ENCODE measurements around the gene CHKA. TPM values are rescaled to one million over a fixed set of nuclear protein-coding genes. Genes with fewer than 3 reads are reported as not detected.

The CHKA gene
- total and polyA plus RNA-seq, 9 of the 15 experiments (the other 6 are each of a cell fraction or from before 2014, with no cell fraction given): 3.6 to 37.0 (median 30.2) TPM

GRCh38 chr11:68011051-68011943, 109.9 kb downstream of the CHKA start (continued):
- TF ChIP-seq ZNF592 (IDR thresholded peaks at IDR 0.05) (peak; percentile 96), HMGN3 (IDR thresholded peaks at IDR 0.05; ENCODE audit: borderline replicate concordance, extremely low read depth, insufficient read length, low read depth, low read length) (no peak), BMI1 (IDR thresholded peaks at IDR 0.05; ENCODE audit: low read length) (no peak), CTCF (IDR thresholded peaks at IDR 0.05 in 2 of 3, conservative IDR thresholded peaks at IDR 0.05 in 1 of 3; ENCODE audit: insufficient read depth in 2 of 3, low read depth in 1 of 3, low read length in 3 of 3) (no peak), HDAC8 (tag; IDR thresholded peaks at IDR 0.05) (peak; percentile 84), CEBPG (CRISPR knock-in tag; IDR thresholded peaks at IDR 0.05) (no peak), CEBPG (tag; conservative IDR thresholded peaks at IDR 0.05 in 1 of 2, IDR thresholded peaks at IDR 0.05 in 1 of 2) (no peak), SMAD3 (CRISPR knock-in tag; conservative IDR thresholded peaks at IDR 0.05) (peak; percentile 83; the same call in 1 of the 2 replicates), ZNF239 (CRISPR knock-in tag; IDR thresholded peaks at IDR 0.05) (peak; percentile 56; the same call in 1 of the 2 replicates), ZNF3 (CRISPR knock-in tag; IDR thresholded peaks at IDR 0.05) (no peak), RHOXF2B (CRISPR knock-in tag; conservative IDR thresholded peaks at IDR 0.05) (no peak), NR1H2 (CRISPR knock-in tag; IDR thresholded peaks at IDR 0.05) (no peak)
- TF ChIP-seq, protein P1, sequence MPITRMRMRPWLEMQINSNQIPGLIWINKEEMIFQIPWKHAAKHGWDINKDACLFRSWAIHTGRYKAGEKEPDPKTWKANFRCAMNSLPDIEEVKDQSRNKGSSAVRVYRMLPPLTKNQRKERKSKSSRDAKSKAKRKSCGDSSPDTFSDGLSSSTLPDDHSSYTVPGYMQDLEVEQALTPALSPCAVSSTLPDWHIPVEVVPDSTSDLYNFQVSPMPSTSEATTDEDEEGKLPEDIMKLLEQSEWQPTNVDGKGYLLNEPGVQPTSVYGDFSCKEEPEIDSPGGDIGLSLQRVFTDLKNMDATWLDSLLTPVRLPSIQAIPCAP (CRISPR knock-in tag; IDR thresholded peaks at IDR 0.05; ENCODE audit: borderline replicate concordance): no peak
- TF ChIP-seq, protein P2, sequence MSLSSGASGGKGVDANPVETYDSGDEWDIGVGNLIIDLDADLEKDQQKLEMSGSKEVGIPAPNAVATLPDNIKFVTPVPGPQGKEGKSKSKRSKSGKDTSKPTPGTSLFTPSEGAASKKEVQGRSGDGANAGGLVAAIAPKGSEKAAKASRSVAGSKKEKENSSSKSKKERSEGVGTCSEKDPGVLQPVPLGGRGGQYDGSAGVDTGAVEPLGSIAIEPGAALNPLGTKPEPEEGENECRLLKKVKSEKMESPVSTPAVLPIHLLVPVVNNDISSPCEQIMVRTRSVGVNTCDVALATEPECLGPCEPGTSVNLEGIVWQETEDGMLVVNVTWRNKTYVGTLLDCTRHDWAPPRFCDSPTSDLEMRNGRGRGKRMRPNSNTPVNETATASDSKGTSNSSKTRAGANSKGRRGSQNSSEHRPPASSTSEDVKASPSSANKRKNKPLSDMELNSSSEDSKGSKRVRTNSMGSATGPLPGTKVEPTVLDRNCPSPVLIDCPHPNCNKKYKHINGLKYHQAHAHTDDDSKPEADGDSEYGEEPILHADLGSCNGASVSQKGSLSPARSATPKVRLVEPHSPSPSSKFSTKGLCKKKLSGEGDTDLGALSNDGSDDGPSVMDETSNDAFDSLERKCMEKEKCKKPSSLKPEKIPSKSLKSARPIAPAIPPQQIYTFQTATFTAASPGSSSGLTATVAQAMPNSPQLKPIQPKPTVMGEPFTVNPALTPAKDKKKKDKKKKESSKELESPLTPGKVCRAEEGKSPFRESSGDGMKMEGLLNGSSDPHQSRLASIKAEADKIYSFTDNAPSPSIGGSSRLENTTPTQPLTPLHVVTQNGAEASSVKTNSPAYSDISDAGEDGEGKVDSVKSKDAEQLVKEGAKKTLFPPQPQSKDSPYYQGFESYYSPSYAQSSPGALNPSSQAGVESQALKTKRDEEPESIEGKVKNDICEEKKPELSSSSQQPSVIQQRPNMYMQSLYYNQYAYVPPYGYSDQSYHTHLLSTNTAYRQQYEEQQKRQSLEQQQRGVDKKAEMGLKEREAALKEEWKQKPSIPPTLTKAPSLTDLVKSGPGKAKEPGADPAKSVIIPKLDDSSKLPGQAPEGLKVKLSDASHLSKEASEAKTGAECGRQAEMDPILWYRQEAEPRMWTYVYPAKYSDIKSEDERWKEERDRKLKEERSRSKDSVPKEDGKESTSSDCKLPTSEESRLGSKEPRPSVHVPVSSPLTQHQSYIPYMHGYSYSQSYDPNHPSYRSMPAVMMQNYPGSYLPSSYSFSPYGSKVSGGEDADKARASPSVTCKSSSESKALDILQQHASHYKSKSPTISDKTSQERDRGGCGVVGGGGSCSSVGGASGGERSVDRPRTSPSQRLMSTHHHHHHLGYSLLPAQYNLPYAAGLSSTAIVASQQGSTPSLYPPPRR (CRISPR knock-in tag; IDR thresholded peaks at IDR 0.05; ENCODE audit: borderline replicate concordance): no peak
